Naive thymus-derived CD4-positive, alpha-beta T cell (primary cell): ENCODE data around the gene AP1M1. TPM values are rescaled to one million over a fixed set of nuclear protein-coding genes. Genes with fewer than 3 reads are reported as not detected.

Source experiments
- ATAC-seq: fragments of 150-1000 bp; cut with Tn5 transposase; 2 replicates; pipeline ENCODE4 v1.10.0; 2021; ENCODE audit warnings: mild to moderate bottlenecking, moderate library complexity
- CTCF ChIA-PET: fragments of 350-600 bp; sonication (Branson Sonifier 250); formaldehyde crosslinking; loops from one replicate; lab custom pipeline; 2021; ENCODE audit warnings: antibody characterized with exemption; lab: Charles Lee
- POLR2A ChIA-PET: fragments of 350-600 bp; sonication (Branson Sonifier 250); formaldehyde crosslinking; loops from one replicate; lab custom pipeline; 2021; ENCODE audit warnings: antibody characterized with exemption, inconsistent platforms; lab: Charles Lee
- DNase-seq, 9 donors: peaks; one replicate each; pipeline versions ENCODE4 v3.0.0 to v3.0.0-alpha.2; 2020 to 2022; ENCODE audit warnings: mixed read lengths in 1 of 9
- H3K27ac ChIP-seq: one replicate; pipeline ENCODE4 v1.7.0; 2013; ENCODE audit warnings: mild to moderate bottlenecking, low read depth, low read length, moderate library complexity
- H3K27me3 ChIP-seq, 2 donors: one replicate each; pipeline ENCODE4 v1.7.0; 2013; ENCODE audit warnings: low read length in 2 of 2, mild to moderate bottlenecking in 2 of 2, moderate library complexity in 2 of 2; ENCODE audit not compliant: control insufficient read depth in 2 of 2, insufficient read depth in 2 of 2
- H3K36me3 ChIP-seq, 3 experiments: 1 replicate in 2 of 3; 2 replicates in 1 of 3; pipeline ENCODE4 v1.7.0; 2013; ENCODE audit warnings: low read length in 3 of 3, mild to moderate bottlenecking in 3 of 3, moderate library complexity in 1 of 3; ENCODE audit not compliant: insufficient read depth in 3 of 3, control insufficient read depth in 2 of 3
- H3K4me1 ChIP-seq, 2 donors: one replicate each; pipeline ENCODE4 v1.7.0; 2013; ENCODE audit warnings: low read length in 2 of 2, mild to moderate bottlenecking in 2 of 2, moderate library complexity in 1 of 2; ENCODE audit not compliant: control insufficient read depth in 2 of 2, insufficient read depth in 2 of 2
- H3K4me3 ChIP-seq: 2 replicates; pipeline ENCODE4 v1.7.0; 2013; ENCODE audit warnings: mild to moderate bottlenecking, low read length
- H3K9me3 ChIP-seq, 3 experiments: 1 replicate in 2 of 3; 2 replicates in 1 of 3; pipeline ENCODE4 v1.7.0; 2013; ENCODE audit warnings: low read length in 3 of 3; ENCODE audit not compliant: control insufficient read depth in 2 of 3
- H3K27ac Mint-ChIP-seq, 9 donors: one replicate each; pipeline ENCODE4 v1.8.0; 2020 to 2022; ENCODE audit warnings: mixed read lengths in 9 of 9, mild to moderate bottlenecking in 8 of 9, moderate library complexity in 5 of 9, inconsistent platforms in 2 of 9
- H3K27me3 Mint-ChIP-seq, 5 donors: one replicate each; pipeline ENCODE4 v1.8.0; 2021 to 2022; ENCODE audit warnings: mixed read lengths in 5 of 5, mild to moderate bottlenecking in 1 of 5
- H3K36me3 Mint-ChIP-seq, 5 donors: one replicate each; pipeline ENCODE4 v1.8.0; 2020 to 2022; ENCODE audit warnings: mixed read lengths in 5 of 5, mild to moderate bottlenecking in 3 of 5, inconsistent platforms in 1 of 5
- H3K4me1 Mint-ChIP-seq, 7 donors: one replicate each; pipeline ENCODE4 v1.8.0; 2020 to 2022; ENCODE audit warnings: mixed read lengths in 7 of 7, mild to moderate bottlenecking in 3 of 7, inconsistent platforms in 1 of 7
- H3K4me3 Mint-ChIP-seq, 10 donors: one replicate each; pipeline ENCODE4 v1.8.0; 2020 to 2022; ENCODE audit warnings: mild to moderate bottlenecking in 10 of 10, mixed read lengths in 10 of 10, moderate library complexity in 6 of 10, inconsistent platforms in 2 of 10
- H3K9me3 Mint-ChIP-seq, 11 donors: one replicate each; pipeline ENCODE4 v1.8.0; 2020 to 2022; ENCODE audit warnings: mixed read lengths in 11 of 11, mild to moderate bottlenecking in 4 of 11, inconsistent platforms in 1 of 11, moderate library complexity in 1 of 11
- intact Hi-C, 2 donors: fragments of 100-400 bp; cut with micrococcal nuclease; formaldehyde crosslinking; loops; one replicate each; pipeline ENCODE4 v1.15.1; 2023
- polyA plus RNA-seq, 2 donors: library from polyadenylated mRNA; unstranded; fragments of 300-500 nt; fragmentation: Illumina TruSeq; gene quantifications; one replicate each; pipeline ENCODE4 v1.2.3, GENCODE V29; 2021
- total RNA-seq, 6 experiments: library from RNA in 5 of 6; stranded (reverse) in 5 of 6; gene quantifications; 1 replicate in 5 of 6; 2 replicates in 1 of 6; pipeline ENCODE4 v1.2.3 and lab custom pipeline; 2021 to 2026

AP1M1 gene
- total and polyA plus RNA-seq, 7 experiments from 2014 or later: 94.9 to 169 (median 134) TPM

GRCh38 chr19:16259385-16260159, 61.9 kb downstream of the AP1M1 start:
- intact Hi-C loops: loop anchor here in 1 of 2 donors (5.0 kb wide), 1 partner anchor 63 kb away; the partner anchor contains the start of gene KLF2

GRCh38 chr19:16260160-16260811, 62.6 kb downstream of the AP1M1 start:
- POLR2A ChIA-PET: interaction anchor here (0.7 to 1.7 kb wide), 4 partner anchors 11 to 131 kb away, joined by 3 to 5 read pairs (median 4); partner anchors contain the start of gene KLF2
- Histone ChIP-seq H3K9me3 (no peaks in the 10 kb centered on the region), H3K4me1 (peaks cover 38 to 43% of the 10 kb centered on the region in 2 donors), H3K36me3 (no peaks in the 10 kb centered on the region), H3K4me3 (no peak overlapping the region), H3K27ac (no peak overlapping the region), H3K27me3 (no peaks in the 10 kb centered on the region)
- intact Hi-C loops: loop anchor here in 1 of 2 donors (5.0 kb wide), 1 partner anchor 62 kb away; the partner anchor contains the start of gene KLF2
- ATAC-seq: no peak
- no peak for DNase-seq
- H3K4me3 Mint-ChIP-seq: no peak overlapping the region
- H3K36me3 Mint-ChIP-seq: no peaks in the 10 kb centered on the region
- peaks cover 0 to 13% (median 0%) of the 10 kb centered on the region in 5 donors for H3K27me3 Mint-ChIP-seq
- peaks cover 0 to 2% (median 0%) of the 10 kb centered on the region in 11 donors for H3K9me3 Mint-ChIP-seq
- peaks cover 28 to 52% (median 42%) of the 10 kb centered on the region in 7 donors for H3K4me1 Mint-ChIP-seq
- CTCF ChIA-PET: no interaction called here
- H3K27ac Mint-ChIP-seq: peak overlapping the region in 2 of 9 donors; percentile 62 to 83

More at GRCh38 chr19:16259385-16260159, 61.9 kb downstream of the AP1M1 start:
- Mint-ChIP-seq H3K27ac (peak overlapping the region in 3 of 9 donors; percentile 38 to 83 (median 43)), H3K4me1 (peaks cover 28 to 51% (median 40%) of the 10 kb centered on the region in 7 donors), H3K4me3 (peak overlapping the region in 1 of 10 donors; percentile 16), H3K27me3 (peaks cover 0 to 6% (median 0%) of the 10 kb centered on the region in 5 donors), H3K36me3 (peaks cover 0 to 3% (median 0%) of the 10 kb centered on the region in 5 donors), H3K9me3 (peaks cover 0 to 4% (median 0%) of the 10 kb centered on the region in 11 donors)
- Histone ChIP-seq H3K9me3 (no peaks in the 10 kb centered on the region), H3K4me3 (no peak overlapping the region), H3K27me3 (no peaks in the 10 kb centered on the region), H3K4me1 (peaks cover 38 to 43% of the 10 kb centered on the region in 2 donors), H3K36me3 (no peaks in the 10 kb centered on the region), H3K27ac (no peak overlapping the region)
- ATAC-seq: peak; percentile 40
- POLR2A ChIA-PET: interaction anchor here (1.3 to 2.0 kb wide), 2 partner anchors 65 to 69 kb away, joined by 3 to 11 read pairs; partner anchors contain the start of gene KLF2
- DNase-seq: no peak
- CTCF ChIA-PET: interaction anchor here (0.7 kb wide), 1 partner anchor 16 kb away, joined by 3 read pairs; no protein-coding TSS in a partner anchor

GRCh38 chr19:16260812-16261161, 63.1 kb downstream of the AP1M1 start:
- POLR2A ChIA-PET: interaction anchor here (0.7 to 1.7 kb wide), 6 partner anchors 10 to 130 kb away, joined by 3 to 5 read pairs (median 4); partner anchors contain the start of gene KLF2
- Mint-ChIP-seq H3K27ac (peak overlapping the region in 6 of 9 donors; percentile 2 to 84 (median 72)), H3K27me3 (peaks cover 0 to 15% (median 0%) of the 10 kb centered on the region in 5 donors), H3K9me3 (peaks cover 0 to 2% (median 0%) of the 10 kb centered on the region in 11 donors), H3K4me1 (peaks cover 28 to 54% (median 42%) of the 10 kb centered on the region in 7 donors), H3K36me3 (no peaks in the 10 kb centered on the region), H3K4me3 (peak overlapping the region in 4 of 10 donors; percentile 48 to 86 (median 68))
- intact Hi-C loops: loop anchor here in 1 of 2 donors (5.0 kb wide), 1 partner anchor 62 kb away; the partner anchor contains the start of gene KLF2
- Histone ChIP-seq H3K36me3 (no peaks in the 10 kb centered on the region), H3K4me3 (no peak overlapping the region), H3K27me3 (no peaks in the 10 kb centered on the region), H3K4me1 (peaks cover 38 to 44% of the 10 kb centered on the region in 2 donors), H3K27ac (no peak overlapping the region), H3K9me3 (no peaks in the 10 kb centered on the region)
- no peak for ATAC-seq
- no peak for DNase-seq
- CTCF ChIA-PET: interaction anchor here (2.8 kb wide), 1 partner anchor 122 kb away, joined by 6 read pairs; no protein-coding TSS in a partner anchor

- CTCF ChIA-PET: interaction anchor here (0.6 to 2.8 kb wide), 5 partner anchors 15 to 155 kb away, joined by 3 to 6 read pairs (median 3); no protein-coding TSS in a partner anchor
- no peak overlapping the region for H3K27ac ChIP-seq
- Mint-ChIP-seq H3K36me3 (peaks cover 0 to 3% (median 0%) of the 10 kb centered on the region in 5 donors), H3K4me3 (peak overlapping the region; percentile 60 to 86 (median 70)), H3K9me3 (peaks cover 0 to 2% (median 0%) of the 10 kb centered on the region in 11 donors), H3K4me1 (peaks cover 34 to 58% (median 47%) of the 10 kb centered on the region in 7 donors), H3K27me3 (peaks cover 0 to 23% (median 0%) of the 10 kb centered on the region in 5 donors), H3K27ac (peak overlapping the region; percentile 56 to 84 (median 77))
- ATAC-seq (no peak), DNase-seq (no peak)
- no peaks in the 10 kb centered on the region for H3K9me3 ChIP-seq
- POLR2A ChIA-PET: interaction anchor here (0.6 to 1.9 kb wide), 13 partner anchors 9 to 121 kb away, joined by 3 to 8 read pairs (median 3); partner anchors contain the start of genes AP1M1 and KLF2
- peak overlapping the region; percentile 4 for H3K4me3 ChIP-seq
- intact Hi-C loops: loop anchor here in 1 of 2 donors (5.0 kb wide), 1 partner anchor 61 kb away; the partner anchor contains the start of gene KLF2
- no peaks in the 10 kb centered on the region for H3K27me3 ChIP-seq
- no peaks in the 10 kb centered on the region for H3K36me3 ChIP-seq
- peaks cover 47 to 50% of the 10 kb centered on the region in 2 donors for H3K4me1 ChIP-seq
These were observed 64.1 kb downstream of the AP1M1 start for GRCh38 chr19:16261584-16262368.

GRCh38 chr19:16262618-16263017, 64.9 kb downstream of the AP1M1 start:
- peaks cover 42 to 66% (median 56%) of the 10 kb centered on the region in 7 donors for H3K4me1 Mint-ChIP-seq
- ChIA-PET POLR2A (interaction anchor here (0.6 to 2.1 kb wide), 11 partner anchors 8 to 120 kb away, joined by 3 to 9 read pairs (median 3); partner anchors contain the start of gene KLF2), CTCF (interaction anchor here (0.6 to 2.8 kb wide), 4 partner anchors 9 to 154 kb away, joined by 3 to 6 read pairs (median 4); no protein-coding TSS in a partner anchor)
- Histone ChIP-seq H3K27ac (no peak overlapping the region), H3K4me3 (no peak overlapping the region), H3K27me3 (no peaks in the 10 kb centered on the region), H3K9me3 (no peaks in the 10 kb centered on the region), H3K36me3 (no peaks in the 10 kb centered on the region), H3K4me1 (peaks cover 52 to 53% of the 10 kb centered on the region in 2 donors)
- H3K4me3 Mint-ChIP-seq: peak overlapping the region; percentile 46 to 86 (median 66)
- peak overlapping the region in 5 of 9 donors; percentile 27 to 84 (median 76) for H3K27ac Mint-ChIP-seq
- DNase-seq (no peak), ATAC-seq (no peak)
- H3K27me3 Mint-ChIP-seq: peaks cover 0 to 28% (median 0%) of the 10 kb centered on the region in 5 donors
- intact Hi-C loops: loop anchor here in 1 of 2 donors (5.0 kb wide), 1 partner anchor 60 kb away; the partner anchor contains the start of gene KLF2
- peaks cover 0 to 5% (median 0%) of the 10 kb centered on the region in 5 donors for H3K36me3 Mint-ChIP-seq
- H3K9me3 Mint-ChIP-seq: peaks cover 0 to 2% (median 0%) of the 10 kb centered on the region in 11 donors
